ENCODE data around the gene DBNDD2.

Gene DBNDD2

GRCh38 chr20:45444050-45444449, 36.0 kb downstream of the DBNDD2 start:
- no peak for TF ChIP-seq CTCF (IDR thresholded peaks at IDR 0.05; ENCODE audit: control insufficient read depth, insufficient read depth, low read depth, low read length, missing control alignments)
- DNase-seq (ENCODE audit: low read depth), result no peak
- H3K4me3 ChIP-seq (ENCODE audit: control insufficient read depth, low read depth, low read length), result no peak overlapping the region

GRCh38 chr20:45445805-45446562, 37.9 kb downstream of the DBNDD2 start:
- peak; percentile 50 for TF ChIP-seq CTCF (IDR thresholded peaks at IDR 0.05; ENCODE audit: control insufficient read depth, insufficient read depth, low read depth, low read length, missing control alignments)
- DNase-seq (ENCODE audit: low read depth), result no peak
- no peak overlapping the region for H3K4me3 ChIP-seq (ENCODE audit: control insufficient read depth, low read depth, low read length)

GRCh38 chr20:45448270-45448669, 40.2 kb downstream of the DBNDD2 start:
- no peak overlapping the region for H3K4me3 ChIP-seq (ENCODE audit: control insufficient read depth, low read depth, low read length)
- no peak for DNase-seq (ENCODE audit: low read depth)
- TF ChIP-seq CTCF (IDR thresholded peaks at IDR 0.05; ENCODE audit: control insufficient read depth, insufficient read depth, low read depth, low read length, missing control alignments), result no peak

- DNase-seq (ENCODE audit: low read depth), result no peak
- H3K4me3 ChIP-seq (ENCODE audit: control insufficient read depth, low read depth, low read length), result no peak overlapping the region
- TF ChIP-seq CTCF (IDR thresholded peaks at IDR 0.05; ENCODE audit: control insufficient read depth, insufficient read depth, low read depth, low read length, missing control alignments), result no peak
Observed at GRCh38 chr20:45449528-45449927, 41.4 kb downstream of the DBNDD2 start.

GRCh38 chr20:45450097-45450818, 42.2 kb downstream of the DBNDD2 start:
- peak; percentile 64 for TF ChIP-seq CTCF (IDR thresholded peaks at IDR 0.05; ENCODE audit: control insufficient read depth, insufficient read depth, low read depth, low read length, missing control alignments)
- DNase-seq (ENCODE audit: low read depth), result no peak
- H3K4me3 ChIP-seq (ENCODE audit: control insufficient read depth, low read depth, low read length), result no peak overlapping the region

- TF ChIP-seq CTCF (IDR thresholded peaks at IDR 0.05; ENCODE audit: control insufficient read depth, insufficient read depth, low read depth, low read length, missing control alignments), result no peak
- H3K4me3 ChIP-seq (ENCODE audit: control insufficient read depth, low read depth, low read length), result no peak overlapping the region
- no peak for DNase-seq (ENCODE audit: low read depth)
Observed at GRCh38 chr20:45452238-45452637, 44.1 kb downstream of the DBNDD2 start.
